Fibroblast of lung (primary cell): Measurements from ENCODE around the gene MED15. TPM values are rescaled to one million over a fixed set of nuclear protein-coding genes. Genes with fewer than 3 reads are reported as not detected.

Source experiments
- DNase-seq, 2 donors: peaks; one replicate each; pipeline versions ENCODE4 v3.0.0 to v3.0.0-alpha.2; 2010; ENCODE audit warnings: low read depth in 2 of 2
- H2AFZ ChIP-seq: 2 replicates; pipeline ENCODE4 v1.5.1; 2012; ENCODE audit warnings: low read length, control low read depth, inconsistent platforms
- H3K27ac ChIP-seq: 2 replicates; pipeline ENCODE4 v1.5.1; 2011; ENCODE audit warnings: low read length, control low read depth; ENCODE audit not compliant: insufficient read depth
- H3K27me3 ChIP-seq: 2 replicates; pipeline ENCODE4 v1.5.1; 2011; ENCODE audit warnings: mild to moderate bottlenecking, low read length; ENCODE audit not compliant: control insufficient read depth, insufficient read depth
- H3K36me3 ChIP-seq: 2 replicates; pipeline ENCODE4 v1.5.1; 2011; ENCODE audit warnings: low read length; ENCODE audit not compliant: control insufficient read depth, insufficient read depth
- H3K4me1 ChIP-seq: 2 replicates; pipeline ENCODE4 v1.5.1; 2011; ENCODE audit warnings: low read length; ENCODE audit not compliant: control insufficient read depth, insufficient read depth; ENCODE audit errors: extremely low read depth
- H3K4me2 ChIP-seq: 2 replicates; pipeline ENCODE4 v1.5.1; 2011; ENCODE audit warnings: low read length, control low read depth; ENCODE audit not compliant: insufficient read depth; ENCODE audit errors: extremely low read depth
- H3K4me3 ChIP-seq, 4 experiments: fragments of 200-600 bp in 1 of 4; sonication (generic) in 1 of 4; replicated peaks in 1 of 4; 2 replicates each; pipeline ENCODE4 v1.5.1; 2011 to 2016; ENCODE audit warnings: low read length in 4 of 4, low read depth in 3 of 4, mild to moderate bottlenecking in 3 of 4, control low read depth in 2 of 4, inconsistent platforms in 1 of 4, mixed read lengths in 1 of 4; ENCODE audit not compliant: insufficient read depth in 1 of 4; ENCODE audit errors: control extremely low read depth in 1 of 4
- H3K79me2 ChIP-seq: 2 replicates; pipeline ENCODE4 v1.5.1; 2012; ENCODE audit warnings: mild to moderate bottlenecking, low read length, inconsistent platforms; ENCODE audit not compliant: control insufficient read depth, insufficient read depth
- H3K9ac ChIP-seq: 2 replicates; pipeline ENCODE4 v1.5.1; 2011; ENCODE audit warnings: mild to moderate bottlenecking, low read length, control low read depth; ENCODE audit not compliant: insufficient read depth
- H3K9me3 ChIP-seq: 2 replicates; pipeline ENCODE4 v1.5.1; 2012; ENCODE audit warnings: low read depth, low read length; ENCODE audit not compliant: control insufficient read depth, insufficient read depth
- H4K20me1 ChIP-seq: 2 replicates; pipeline ENCODE4 v1.5.1; 2011; ENCODE audit warnings: low read length; ENCODE audit not compliant: control insufficient read depth, insufficient read depth; ENCODE audit errors: extremely low read depth
- CTCF ChIP-seq, 2 donors: IDR thresholded peaks in 1 of 2; conservative IDR thresholded peaks in 1 of 2; 1 replicate in 1 of 2; 2 replicates in 1 of 2; pipeline ENCODE4 v1.5.1; 2011 to 2012; ENCODE audit warnings: low read length in 2 of 2, control low read depth in 1 of 2, inconsistent platforms in 1 of 2, low read depth in 1 of 2, mild to moderate bottlenecking in 1 of 2
- EZH2 ChIP-seq: IDR thresholded peaks from 2 replicates; pipeline ENCODE4 v1.5.1; 2012; ENCODE audit warnings: low read length, control low read depth, mild to moderate bottlenecking; ENCODE audit errors: missing control alignments
- polyA plus RNA-seq, 2 donors: library from polyadenylated mRNA; depleted of rRNA in 1 of 2; stranded (reverse) in 1 of 2; unstranded in 1 of 2; fragments of >200 nt; gene quantifications; 2 replicates each; pipeline ENCODE4 v1.2.1, GENCODE V29; 2011 to 2012; ENCODE audit warnings: missing spikeins in 1 of 2
- total RNA-seq: library from RNA; depleted of rRNA; stranded (reverse); fragments of >200 nt; gene quantifications from 2 replicates; pipeline ENCODE4 v1.2.1, GENCODE V29; 2014

Gene MED15
- total and polyA plus RNA-seq, 2 donors (not counting 1 experiment from before 2014, with no cell fraction given) = 28.6 TPM

- H3K9ac ChIP-seq = no peak overlapping the region
- H3K27ac ChIP-seq = no peak overlapping the region
- H3K27me3 ChIP-seq = no peaks in the 10 kb centered on the region
- no peaks in the 10 kb centered on the region for H3K4me1 ChIP-seq
- H3K79me2 ChIP-seq = no peaks in the 10 kb centered on the region
- H3K4me3 ChIP-seq = no peak overlapping the region
- H3K4me2 ChIP-seq = no peak overlapping the region
- H3K36me3 ChIP-seq = no peaks in the 10 kb centered on the region
- no peaks in the 10 kb centered on the region for H4K20me1 ChIP-seq
- TF ChIP-seq CTCF (conservative IDR thresholded peaks at IDR 0.05 in 1 of 2, IDR thresholded peaks at IDR 0.05 in 1 of 2; ENCODE audit: low read depth in 1 of 2, low read length in 2 of 2) = no peak
- no peak for TF ChIP-seq EZH2
- no peak overlapping the region for H2AFZ ChIP-seq
- no peaks in the 10 kb centered on the region for H3K9me3 ChIP-seq
- DNase-seq = no peak
Measured at GRCh38 chr22:20615533-20616450, 108.4 kb downstream of the MED15 start.

- no peaks in the 10 kb centered on the region for H3K36me3 ChIP-seq
Measured at GRCh38 chr22:20616451-20617043, 109.1 kb downstream of the MED15 start.

More at GRCh38 chr22:20616451-20617043, 109.1 kb downstream of the MED15 start:
- H3K4me3 ChIP-seq = no peak overlapping the region
- no peaks in the 10 kb centered on the region for H4K20me1 ChIP-seq
- no peak overlapping the region for H3K27ac ChIP-seq
- TF ChIP-seq CTCF (conservative IDR thresholded peaks at IDR 0.05 in 1 of 2, IDR thresholded peaks at IDR 0.05 in 1 of 2; ENCODE audit: low read depth in 1 of 2, low read length in 2 of 2) (no peak), EZH2 (no peak)
- DNase-seq = no peak
- no peaks in the 10 kb centered on the region for H3K9me3 ChIP-seq
- no peak overlapping the region for H2AFZ ChIP-seq
- no peaks in the 10 kb centered on the region for H3K79me2 ChIP-seq
- H3K9ac ChIP-seq = no peak overlapping the region
- no peaks in the 10 kb centered on the region for H3K4me1 ChIP-seq
- no peaks in the 10 kb centered on the region for H3K27me3 ChIP-seq
- no peak overlapping the region for H3K4me2 ChIP-seq
